ENCODE results near the gene FCGR3B.
"Not testable (repeated sequence)": the region's sequence is repeated elsewhere in the genome, so short reads cannot be mapped to it uniquely, and the experiment has no call there.

Gene FCGR3B

DNA sequence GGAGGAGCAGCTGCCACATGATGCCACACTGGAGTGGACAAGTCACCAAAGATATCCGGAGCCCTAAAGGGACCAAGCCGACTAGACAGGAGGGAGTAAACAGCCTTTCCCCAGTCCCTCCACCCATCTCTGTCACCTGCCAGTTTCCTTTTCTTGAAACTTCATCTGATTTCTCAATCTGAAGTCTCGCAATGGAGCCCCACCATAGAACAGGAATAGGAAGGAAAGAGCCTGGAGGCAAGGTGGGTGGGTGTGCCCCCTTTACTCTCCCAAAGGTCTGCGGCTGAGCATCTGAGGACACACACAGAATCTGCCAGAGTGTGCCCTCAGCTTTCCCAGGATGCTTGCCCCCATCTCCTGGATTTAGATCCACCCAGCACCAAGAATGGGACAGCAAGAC is at the start of gene FCGR3B:
TSS of gene FCGR3B (minus strand) at position 101 of the 400 bp plus-strand sequence. CDS start at position 19, 82 bp downstream.
- DNase-seq: no peak

DNA sequence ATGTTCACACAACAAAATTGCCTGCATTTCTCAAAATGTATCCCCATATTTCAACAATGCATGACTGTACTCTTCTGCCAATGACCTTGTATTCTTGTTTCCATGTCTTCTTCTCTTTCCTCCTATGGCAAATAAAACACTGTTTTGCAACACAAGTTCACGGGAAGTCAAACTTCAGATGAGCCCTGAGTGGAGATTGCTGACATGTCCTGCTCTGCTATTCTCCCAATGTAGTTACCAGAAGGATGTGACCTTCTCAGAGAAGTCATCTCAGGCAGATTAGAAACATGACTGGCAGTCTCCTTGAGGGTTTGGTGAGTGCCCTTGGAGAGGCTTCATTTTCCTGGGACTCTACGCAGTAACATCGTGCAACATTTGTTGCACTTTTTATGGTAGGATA is 47.5 kb upstream of the FCGR3B start:
- DNase-seq: no peak

DNA sequence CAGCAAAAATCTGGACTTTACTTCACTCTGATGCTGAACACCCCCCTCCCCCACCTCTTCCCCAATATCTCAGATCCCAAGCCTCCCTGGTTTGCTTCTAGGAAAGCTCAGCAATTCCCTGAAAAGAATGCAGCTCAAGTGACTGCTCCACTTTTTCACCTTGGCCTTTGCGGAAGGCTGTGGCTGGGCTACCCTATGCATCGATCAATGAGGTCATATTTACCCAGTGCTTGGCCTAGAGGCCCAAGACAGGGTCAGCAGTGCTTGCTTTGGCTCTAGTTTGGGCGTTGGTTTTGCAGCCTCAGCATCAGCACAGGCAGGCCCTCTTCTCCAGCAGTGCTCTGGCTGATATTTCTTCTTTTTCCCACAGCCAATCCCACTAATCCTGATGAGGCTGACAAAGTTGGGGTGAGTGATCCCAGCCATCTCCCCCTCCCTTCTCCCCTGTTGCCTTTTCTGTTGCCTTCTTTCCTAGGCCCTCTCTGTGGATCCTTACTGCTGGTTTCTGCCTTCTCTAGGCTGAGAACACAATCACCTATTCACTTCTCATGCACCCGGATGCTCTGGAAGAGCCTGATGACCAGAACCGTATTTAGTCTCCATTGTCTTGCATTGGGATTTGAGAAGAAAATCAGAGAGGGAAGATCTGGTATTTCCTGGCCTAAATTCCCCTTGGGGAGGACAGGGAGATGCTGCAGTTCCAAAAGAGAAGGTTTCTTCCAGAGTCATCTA is 46.1 kb upstream of the FCGR3B start:
- DNase-seq: no peak

DNA sequence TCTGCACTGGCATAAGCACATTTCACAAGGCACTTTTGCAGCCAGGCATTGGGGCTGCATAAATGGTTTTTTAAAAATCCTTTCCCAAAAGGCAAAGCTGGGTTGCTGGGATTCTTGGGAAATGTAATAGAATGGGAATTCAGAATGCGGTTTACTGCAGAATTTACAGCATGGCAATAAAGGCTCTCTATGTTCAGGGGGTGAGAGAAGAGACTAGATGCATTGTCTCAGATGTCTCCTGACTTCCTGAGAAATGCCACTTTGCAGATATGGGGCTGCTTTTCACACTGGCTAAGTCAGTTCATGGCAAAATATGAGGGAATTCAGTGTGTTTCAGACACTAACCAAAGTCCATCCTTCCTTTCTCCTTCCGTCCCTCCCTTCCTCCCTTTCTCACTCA is 45.5 kb upstream of the FCGR3B start:
- no peak for DNase-seq

DNA sequence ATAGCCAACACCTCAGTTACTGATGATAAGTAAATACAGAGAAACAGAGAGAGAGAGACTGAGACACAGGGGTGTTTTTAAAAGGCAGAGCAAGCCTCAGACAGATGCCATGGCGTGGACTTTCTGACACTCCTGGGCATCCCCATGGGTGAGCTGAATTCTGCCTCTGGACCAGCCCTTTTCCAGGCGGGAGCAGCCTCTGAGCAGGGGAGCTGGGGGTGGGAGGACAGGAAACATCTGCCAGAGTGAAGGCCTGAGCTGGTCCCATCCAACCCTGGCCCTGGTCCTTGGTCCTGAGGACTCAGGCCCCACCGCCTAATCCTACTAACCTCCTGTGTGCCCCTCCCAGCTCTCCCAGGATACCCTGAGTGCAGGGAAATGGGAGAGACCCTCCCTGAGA is 43.9 kb upstream of the FCGR3B start:
- not testable (repeated sequence) for DNase-seq

DNA sequence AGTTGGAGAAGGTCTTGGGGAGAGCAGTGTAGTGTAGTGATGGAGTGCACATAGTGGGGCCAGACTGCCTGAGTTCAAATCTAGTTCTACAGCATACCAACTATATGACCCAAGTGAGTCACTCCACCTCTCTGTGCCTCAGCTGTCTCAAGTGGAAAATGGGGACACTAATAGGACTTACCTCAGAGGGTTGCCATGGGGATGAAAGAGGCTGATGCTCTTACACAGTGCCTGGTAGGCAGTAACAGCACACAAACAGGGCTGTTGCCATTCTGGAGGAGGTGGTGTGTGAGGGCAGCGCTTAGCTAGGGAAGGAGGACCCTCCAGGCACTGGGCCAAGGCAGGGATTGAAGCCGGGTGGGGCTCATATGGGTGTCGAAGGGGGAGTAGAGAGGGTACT is 43.5 kb upstream of the FCGR3B start:
- not testable (repeated sequence) for DNase-seq

DNA sequence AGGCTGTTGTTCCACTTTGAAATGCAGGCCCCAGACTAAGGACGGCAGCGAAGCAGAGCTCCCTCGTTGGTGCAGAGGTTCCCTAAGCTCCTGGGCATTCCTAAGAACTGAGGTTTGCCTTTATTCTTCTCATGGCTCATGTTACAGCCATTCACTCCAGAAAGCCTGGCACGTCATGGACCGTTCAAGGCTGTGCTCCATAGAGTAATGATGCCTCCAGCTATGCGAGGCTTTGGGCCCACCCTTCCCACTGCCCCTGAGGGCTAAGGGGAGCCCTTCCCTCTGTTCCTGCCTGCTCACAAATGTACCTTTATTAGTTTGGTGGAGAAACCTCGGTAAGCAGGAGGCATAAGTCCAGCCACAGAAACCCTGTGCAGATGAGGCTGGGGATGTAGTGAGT is 42.5 kb upstream of the FCGR3B start:
- not testable (repeated sequence) for DNase-seq

DNA sequence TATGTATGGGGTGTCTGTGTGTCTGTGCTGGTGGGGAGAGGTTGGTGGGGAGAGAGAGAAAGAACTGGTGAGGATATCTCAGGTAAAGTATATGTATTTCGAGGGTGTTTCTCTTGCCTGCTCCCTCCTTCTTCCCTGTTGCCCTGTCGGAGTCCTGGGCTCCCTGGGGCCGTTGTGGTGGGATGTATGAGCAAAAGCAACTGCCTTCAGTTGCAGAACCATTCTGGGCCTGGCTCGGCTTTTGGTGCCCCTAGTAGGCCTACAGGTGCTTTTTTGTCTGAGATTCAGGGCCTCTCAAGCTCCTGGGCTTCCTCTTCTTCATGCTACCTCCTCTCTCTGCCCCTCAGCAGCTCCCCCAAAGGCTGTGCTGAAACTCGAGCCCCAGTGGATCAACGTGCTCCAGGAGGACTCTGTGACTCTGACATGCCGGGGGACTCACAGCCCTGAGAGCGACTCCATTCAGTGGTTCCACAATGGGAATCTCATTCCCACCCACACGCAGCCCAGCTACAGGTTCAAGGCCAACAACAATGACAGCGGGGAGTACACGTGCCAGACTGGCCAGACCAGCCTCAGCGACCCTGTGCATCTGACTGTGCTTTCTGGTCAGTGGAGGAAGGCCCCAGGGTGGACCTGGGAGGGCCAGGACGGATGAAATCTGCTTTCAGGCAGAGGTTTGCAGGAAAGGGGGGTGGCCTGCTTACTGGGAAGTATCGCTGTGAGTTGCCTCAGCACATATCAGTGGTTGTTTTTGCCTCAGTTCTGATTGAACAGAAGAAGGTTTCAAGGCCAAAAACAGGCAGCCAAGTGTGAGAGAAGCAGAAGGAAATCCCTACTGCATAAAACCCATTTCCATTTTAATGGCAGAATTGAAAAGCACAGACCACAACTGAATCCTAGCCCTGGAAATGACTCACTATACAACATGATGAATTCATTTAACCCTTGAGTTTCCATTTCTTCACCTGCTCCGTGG is 40.4 kb upstream of the FCGR3B start:
- DNase-seq: not testable (repeated sequence)

DNA sequence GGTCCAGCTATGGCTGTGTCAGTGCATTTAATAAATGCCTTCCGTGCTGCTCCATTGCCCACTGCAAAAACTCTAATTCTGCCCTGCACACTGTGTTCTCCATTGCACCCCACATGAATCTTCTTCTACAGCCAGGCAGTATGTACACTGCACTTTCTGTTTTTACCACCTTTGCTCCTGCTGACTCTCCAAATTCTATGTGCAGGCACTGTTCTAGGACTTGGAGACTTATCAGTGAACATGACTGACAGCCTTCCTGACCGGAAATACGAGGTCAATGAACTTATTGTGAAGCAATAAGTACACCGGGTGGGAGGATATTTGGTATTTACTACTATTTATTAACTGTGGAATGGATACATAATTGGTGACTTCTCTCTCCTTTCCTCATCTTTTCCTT is 33.7 kb upstream of the FCGR3B start:
- not testable (repeated sequence) for DNase-seq

DNA sequence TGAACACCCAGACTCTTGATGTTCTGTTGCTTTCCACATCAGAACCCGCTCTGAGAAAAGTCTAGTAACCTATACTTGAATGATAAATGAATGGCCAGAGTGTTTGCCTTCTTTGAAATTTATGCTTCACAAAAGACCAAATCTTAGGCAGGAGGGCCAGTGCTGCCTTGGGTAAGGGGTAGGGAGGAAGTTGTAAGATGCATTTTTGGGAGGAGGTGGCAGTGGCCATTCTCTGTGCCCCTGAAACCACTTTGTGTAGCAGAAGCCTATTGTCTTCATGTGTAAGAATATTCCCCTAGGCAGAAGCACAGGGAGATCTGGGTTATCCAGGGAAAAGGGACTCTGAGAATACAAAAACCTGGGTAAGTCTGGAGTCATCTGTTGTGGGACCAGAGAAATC is 32.6 kb upstream of the FCGR3B start:
- not testable (repeated sequence) for DNase-seq

DNA sequence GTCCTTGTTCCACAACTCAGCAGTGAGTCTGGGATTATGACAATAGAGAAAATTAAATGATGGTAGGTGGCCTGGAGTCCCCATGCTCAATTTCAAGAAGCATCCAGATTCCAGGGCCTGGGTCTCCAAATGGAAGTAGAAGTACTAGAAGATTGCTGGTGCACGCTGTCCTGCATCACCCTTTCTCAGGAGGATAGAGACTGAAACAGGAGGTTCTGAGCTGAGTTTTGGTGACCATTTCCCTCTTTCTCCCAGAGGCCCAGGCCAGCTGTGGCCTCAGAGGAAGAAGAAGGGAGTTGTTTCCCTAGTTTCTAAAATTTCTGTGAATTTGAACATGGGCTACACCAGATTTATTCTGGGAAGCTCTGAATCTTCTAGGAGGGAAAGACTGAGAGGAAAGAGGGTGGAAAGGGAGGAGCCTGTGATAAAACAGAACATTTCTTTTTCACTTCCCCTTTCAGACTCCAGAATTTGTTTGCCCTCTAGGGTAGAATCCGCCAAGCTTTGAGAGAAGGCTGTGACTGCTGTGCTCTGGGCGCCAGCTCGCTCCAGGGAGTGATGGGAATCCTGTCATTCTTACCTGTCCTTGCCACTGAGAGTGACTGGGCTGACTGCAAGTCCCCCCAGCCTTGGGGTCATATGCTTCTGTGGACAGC is 31.8 kb upstream of the FCGR3B start, which contains the start of gene FCGR2B:
TSS of gene FCGR2B (plus strand) at position 460 of the 656 bp plus-strand sequence. CDS start at position 559, 99 bp downstream.
- DNase-seq: not testable (repeated sequence)

DNA sequence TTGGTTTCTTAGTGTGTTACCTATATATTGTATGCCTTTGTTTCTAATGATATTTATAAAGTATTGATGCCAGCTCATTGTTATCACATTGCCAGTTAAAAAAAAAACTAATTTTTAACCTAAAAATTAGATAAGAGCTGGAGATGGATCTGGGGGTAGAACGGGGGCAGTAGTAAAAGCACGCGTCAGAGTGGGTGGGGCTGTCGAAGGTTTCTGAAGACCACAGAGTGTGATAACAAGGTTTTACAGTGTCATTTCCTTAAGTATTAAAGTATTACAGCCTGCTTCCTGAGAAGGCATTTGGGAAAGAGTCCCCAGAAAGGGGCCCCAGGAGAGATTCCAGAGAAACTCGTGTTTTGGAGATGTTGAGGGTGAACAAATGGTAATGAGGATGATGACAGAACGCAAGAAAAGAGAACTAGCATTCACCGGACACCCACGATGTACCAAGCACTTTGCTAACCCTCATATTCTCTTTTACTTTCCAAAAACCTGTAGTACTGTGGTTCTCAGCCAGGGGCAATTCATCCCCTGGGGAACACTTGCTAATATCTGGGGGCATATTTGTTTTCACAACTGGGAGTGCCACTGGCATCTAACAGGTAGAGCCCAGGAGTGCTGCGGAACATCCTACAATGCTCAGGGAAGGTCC is 30.8 kb upstream of the FCGR3B start:
- DNase-seq: not testable (repeated sequence)

DNA sequence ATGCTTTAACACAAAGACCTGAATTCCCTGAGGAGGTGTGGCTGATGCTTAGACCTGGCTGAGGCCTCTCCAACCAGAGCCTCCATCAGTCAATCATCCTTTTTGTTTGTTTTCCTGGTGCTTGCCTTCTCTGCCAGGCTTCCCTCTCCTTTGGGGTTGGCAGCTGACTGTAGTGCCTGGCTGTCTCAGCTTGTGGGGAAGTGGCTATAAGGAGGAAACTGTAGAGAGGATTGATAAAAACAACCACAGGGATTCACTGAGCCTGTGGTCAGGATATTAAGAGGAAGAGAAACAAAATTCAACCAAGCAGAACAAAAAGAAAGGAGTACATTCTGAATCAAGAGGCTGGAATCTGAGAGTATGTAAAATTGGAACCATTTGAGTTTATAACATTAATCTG is 27.5 kb upstream of the FCGR3B start:
- not testable (repeated sequence) for DNase-seq

DNA sequence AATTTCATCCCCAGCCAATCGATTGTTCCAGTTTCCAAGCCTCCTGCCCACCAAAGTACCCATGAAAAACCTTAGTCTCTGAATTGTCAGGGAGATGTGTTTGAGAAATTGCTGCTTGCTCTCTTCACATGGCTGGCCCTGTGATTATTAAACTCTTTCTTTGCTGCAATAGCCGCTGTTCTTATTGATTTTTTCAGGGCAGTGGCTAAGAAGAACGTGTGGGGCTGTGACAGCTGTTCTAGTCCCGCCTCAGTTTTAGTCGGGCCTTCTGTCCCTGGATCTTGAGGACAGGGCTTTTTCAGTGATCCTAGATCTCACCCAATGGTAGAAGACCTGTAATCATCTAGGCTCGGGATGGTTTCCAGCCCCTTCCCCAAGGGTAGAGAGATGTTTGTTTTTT is 23.0 kb upstream of the FCGR3B start:
- not testable (repeated sequence) for DNase-seq

DNA sequence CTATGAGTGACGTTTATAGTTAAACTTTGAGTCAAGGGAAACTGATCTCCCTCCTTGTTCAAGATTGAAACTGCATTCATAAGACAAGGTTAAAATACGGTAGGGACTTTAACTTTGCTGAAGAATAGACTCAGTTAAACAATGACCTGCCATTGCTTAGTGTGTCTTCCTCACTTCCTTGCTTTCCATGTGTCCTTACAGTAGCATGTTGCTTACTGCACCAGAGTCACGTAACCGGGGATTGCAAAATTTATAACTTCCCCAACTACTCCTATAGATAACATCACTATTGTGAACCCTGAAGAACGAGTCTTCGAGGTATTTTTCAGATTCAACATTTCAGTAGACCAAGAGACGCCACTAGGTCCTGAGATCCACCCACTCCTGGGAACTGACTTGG is 22.6 kb upstream of the FCGR3B start:
- not testable (repeated sequence) for DNase-seq

DNA sequence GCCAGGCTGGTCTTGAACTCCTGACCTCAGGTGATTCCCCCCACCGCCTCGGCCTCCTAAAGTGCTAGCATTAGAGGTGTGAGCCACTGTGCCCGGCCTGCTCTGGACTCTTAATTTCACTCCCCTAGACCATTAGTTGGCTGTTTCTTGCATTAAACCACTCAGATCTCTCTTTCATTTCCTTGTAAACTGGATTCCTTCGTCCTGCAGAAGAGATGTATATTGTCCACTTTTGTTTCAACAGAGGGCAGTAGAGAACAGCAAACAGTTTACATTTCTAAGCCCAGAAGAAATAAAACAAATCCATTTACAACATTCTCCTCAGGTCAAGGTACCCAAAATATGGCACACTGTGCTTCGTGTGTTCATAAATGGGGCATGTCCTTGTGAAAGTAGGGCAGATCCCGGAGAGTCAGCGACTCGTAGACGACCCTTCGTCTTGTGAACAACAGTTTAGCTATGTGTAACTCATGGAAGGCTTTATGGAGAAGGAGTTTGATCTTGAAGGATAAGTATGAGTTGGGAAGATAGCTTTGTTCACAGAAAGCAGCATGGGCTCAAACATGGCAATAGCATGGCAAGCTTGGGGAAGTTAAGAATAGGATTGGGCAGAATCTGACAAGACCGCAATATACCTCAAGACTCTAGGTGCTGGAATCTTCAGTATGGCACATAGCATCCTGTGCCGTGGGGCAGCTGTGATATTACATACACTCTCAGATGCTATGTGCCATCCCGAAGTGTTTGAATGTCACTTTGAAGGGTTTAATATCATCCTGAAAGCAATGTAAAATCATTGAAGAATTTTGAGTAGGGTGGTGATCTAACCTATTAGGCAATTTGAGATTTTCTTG is 16.8 kb upstream of the FCGR3B start:
- DNase-seq: not testable (repeated sequence)

DNA sequence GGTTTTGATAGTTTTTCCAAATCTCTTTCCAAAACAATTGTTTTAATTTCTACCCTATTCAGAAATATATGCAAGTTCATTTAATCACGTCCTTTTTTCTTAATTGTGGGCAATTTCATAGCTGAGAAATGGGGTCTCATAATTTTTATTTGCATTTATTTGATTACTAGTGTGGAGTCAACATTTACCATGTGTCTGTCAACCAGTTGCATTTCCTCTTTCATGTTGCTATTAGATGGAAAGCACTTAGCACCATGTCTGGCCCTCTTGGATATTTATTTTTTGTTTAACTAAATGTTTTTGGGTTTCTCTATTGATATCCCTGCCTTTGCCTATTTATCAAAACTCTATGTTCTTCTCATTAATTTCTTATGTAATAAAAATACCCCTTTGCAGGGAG is 13.9 kb upstream of the FCGR3B start:
- DNase-seq: not testable (repeated sequence)

DNA sequence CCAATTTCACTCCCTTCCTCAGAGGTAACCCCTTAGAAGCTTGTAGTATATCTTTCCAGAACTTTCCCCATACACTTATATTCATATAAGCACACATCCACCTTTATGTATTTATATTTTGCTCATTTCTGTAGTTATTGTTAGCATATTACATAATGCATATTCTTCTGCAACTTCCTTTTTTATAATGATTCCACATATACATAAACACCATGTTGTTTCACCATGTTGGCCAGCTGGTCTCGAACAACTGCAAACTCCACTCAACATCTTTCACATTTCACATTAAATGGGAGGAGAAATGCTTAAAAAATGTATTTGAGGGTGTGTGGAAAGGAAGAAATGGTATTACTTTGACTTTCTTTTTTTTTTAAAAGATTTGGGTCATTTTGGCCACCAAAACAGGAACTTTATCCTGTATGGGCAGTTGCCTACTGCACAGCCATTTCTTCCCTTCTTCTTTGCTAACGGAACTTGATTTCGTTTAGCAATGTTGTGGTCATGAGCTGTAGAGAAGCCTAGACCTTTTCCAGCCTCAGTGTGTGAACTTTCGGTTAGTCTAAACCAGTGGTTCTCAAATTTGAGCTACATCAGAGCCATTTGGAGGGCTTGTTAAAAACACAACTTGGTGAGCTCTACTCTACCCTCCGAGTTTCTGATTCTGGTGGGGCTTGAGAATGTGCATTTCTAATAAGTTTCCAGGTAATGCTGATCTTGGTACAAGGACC is 12.7 kb upstream of the FCGR3B start:
- not testable (repeated sequence) for DNase-seq

DNA sequence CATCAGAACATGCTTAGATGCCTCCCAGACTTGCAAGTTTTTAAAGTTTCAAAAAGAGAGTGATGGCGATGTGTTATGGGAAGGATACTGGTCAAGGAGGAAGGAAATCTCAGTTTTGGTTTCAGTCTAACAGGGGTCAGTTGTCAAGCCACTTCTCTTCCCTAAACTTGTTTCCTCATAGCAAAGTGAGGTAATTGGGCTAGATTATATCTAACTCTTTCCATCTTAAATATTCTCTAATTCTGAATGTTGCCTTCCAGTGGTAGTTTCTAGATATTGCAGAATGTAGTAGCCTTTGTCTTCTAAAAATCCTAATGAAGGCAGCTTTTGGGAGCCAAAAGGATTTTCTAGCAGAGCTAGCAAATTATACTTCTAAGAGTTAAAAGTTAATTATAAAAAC is 11.7 kb upstream of the FCGR3B start:
- not testable (repeated sequence) for DNase-seq

DNA sequence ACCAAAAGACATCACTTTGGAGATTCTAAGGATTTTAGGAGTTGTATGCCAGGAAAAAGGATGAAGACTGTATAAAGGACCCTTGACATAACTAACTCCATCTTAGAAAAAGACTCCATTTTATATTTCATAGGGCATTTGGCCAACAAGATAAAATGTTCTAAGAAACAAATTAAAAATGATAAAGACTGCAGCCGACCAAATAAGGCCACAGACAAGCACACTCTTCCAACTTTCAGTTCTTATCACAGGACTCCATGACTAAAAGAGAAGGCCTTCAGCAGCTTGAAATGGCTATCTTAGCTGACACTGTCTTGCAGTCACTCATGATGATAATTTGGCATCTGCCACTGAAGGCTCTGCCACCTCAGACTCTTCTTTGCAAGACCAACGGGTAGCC is 8.2 kb upstream of the FCGR3B start:
- not testable (repeated sequence) for DNase-seq
